Activated CD8-positive, alpha-beta memory T cell treated with anti-CD3 and anti-CD28 coated beads for 4 hours (primary cell): ENCODE results near the gene MEX3C.

ENCODE experiments used
- DNase-seq, 2 donors: peaks; one replicate each; pipeline ENCODE4 v3.0.0-alpha.2; 2020; ENCODE audit warnings: low read depth in 2 of 2

MEX3C gene

DNA sequence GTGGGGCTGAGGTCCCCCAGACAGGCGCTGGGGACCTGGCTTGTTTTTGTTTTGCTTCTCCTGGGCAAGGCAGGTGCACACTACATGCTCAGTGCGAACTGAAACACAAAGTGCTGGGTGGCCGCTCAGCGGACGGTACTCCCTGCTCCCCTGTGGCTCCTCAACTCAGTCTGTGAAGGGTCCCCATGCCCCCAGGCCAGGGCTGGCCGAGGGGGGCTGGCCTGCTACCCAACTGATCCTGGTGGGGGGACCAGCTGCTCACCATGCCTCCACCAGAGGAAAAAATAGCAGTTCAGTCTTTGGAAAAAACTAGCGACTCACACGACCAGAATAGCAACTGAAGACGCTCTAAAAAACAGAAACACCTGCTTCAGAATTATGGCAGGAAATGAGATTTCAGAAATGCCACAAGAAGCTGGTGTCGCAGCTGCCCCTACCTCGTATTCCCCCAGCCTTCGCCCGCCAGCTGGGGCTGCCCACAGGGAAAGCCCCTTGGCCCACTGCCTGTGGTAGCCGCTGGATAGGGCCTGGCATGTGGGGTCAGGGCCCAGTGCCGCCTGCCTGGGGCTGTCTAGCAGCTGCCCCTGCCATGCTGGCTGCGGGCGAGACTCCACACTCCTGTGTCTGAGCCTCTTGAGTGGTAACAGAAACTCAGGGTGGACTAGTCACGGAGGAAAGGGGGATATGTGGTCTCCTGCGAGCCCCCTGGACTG, 43.7 kb downstream of the MEX3C start:
- peak in 1 of 2 donors; percentile 19 for DNase-seq

GRCh38 chr18:51151568-51152511, 45.6 kb downstream of the MEX3C start:
- DNase-seq, result peak; percentile 74 to 77

DNA sequence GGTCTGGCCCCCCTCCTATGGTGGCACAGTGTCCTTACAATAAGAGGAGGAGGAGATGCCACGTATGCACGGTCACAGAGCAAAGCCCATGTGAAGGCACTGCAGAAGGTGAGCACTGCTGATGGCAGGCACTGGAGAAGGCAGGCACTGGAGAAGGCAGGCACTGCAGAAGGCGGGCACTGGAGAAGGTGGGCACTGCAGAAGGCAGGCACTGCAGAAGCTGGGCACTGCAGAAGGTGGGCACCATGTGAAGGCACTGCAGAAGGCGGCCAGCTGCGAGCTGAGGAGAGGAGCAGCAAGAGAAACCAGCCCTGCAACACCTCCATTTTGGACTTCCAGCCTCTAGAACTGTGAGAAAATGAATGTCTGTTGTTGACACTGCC, 46.3 kb downstream of the MEX3C start:
- no peak for DNase-seq

DNA sequence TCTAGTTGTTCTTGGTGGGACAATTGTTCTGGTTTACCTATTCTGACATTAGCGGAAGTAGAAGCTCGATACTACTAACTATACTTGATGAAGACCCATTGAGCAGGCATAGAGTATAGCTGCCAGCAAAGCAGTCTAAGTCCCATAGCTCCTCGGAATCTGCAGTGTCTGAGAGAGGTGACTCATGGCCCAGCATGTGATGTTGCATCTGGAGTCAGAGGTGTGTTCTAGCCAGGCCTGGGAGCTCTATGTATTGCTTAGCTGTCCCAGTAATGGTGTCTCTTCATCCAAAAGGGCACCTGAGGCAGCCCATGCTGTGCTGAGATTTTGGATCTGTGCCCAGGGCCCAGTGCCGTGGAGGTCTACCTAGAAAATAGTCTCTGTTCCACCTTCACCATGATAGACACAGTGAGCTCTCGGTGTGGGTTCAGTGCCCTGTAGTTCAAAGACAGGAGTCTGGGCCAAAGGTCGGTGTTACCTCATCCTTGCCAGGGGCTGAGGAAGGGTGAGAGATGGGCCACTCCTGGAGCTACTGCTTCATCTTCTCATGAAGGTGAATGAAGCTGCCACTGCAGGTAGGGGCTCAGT, 47.3 kb downstream of the MEX3C start:
- DNase-seq, result no peak

DNA sequence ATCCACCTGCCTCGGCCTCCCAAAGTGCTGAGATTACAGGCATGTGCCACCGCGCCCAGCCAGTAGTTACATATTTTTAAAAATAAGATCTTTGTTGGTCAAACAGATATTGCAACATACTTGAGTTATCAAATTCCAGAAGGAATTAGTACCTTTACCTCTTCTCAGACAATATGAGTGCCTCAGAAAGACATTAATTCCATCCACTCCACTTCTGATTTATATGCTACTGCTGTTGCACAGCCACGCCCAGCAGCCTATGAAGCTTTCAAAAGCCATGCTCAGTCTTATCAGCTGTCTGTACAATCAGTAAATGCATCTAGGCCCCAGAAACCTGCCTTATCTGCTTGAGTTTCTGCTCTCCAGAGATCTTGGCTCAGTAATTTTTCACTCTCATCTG, 47.8 kb downstream of the MEX3C start:
- DNase-seq, result no peak

- no peak for DNase-seq
Observed at GRCh38 chr18:51146909-51147308, 50.6 kb downstream of the MEX3C start.

GRCh38 chr18:51138936-51139335, 58.5 kb downstream of the MEX3C start:
- no peak for DNase-seq

DNA sequence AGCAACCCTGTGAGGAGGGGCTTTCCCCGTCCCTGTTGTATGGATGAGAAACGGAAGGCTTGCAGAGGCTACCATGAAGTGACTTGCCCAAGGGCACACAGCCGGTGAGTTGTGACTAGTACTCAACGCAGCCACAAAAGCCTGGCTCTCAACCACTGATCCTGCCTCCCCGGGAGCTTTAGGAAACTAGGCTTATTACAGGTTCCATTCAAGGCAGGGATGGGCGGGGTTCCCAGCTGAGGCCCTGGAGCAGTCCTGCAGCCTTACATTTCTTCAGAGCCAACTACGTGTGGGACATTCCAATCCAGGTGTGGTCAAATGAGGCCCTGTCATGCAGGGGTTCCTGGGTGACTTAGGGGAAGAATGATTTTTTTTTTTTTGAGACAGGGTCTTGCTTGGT, 59.6 kb downstream of the MEX3C start:
- no peak for DNase-seq

DNA sequence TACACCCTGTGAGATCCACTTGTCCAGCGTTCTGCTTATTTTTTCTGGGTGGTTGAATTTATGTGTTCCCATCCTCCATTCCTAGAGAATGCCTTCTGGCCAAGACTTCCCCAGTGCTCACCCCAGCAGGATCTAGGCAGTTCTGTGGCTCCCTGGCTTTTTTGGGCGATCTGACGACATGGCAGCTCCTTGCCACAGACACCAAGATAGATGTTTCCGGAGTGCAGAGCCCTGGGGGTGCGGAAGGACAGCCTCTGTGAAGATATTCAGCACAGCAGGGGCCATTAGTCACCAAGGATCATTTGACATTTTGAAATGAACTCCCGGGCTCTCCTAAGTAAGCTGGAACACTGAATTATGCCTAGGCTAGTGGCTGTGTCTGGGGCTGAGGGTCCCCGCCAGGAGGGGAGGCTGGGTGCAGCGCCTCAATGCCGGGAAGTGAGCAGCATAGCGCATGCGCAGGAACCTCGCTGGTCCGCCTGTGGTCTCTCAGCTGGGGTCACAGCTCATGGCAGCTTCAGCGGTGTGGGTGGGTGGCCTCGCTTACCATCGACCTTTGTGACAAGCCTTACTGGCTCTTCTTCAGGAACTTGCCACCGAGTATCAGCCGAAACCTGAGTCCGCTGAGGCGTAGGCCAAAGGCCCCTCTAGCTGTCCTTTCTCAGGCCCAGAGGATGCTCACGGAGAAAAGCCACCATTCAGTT, 60.3 kb downstream of the MEX3C start:
- DNase-seq, result no peak

- DNase-seq, result no peak
Observed at GRCh38 chr18:51135795-51136194, 61.7 kb downstream of the MEX3C start.

- DNase-seq, result no peak
Observed at GRCh38 chr18:51135364-51135763, 62.1 kb downstream of the MEX3C start.

GRCh38 chr18:51134721-51135120, 62.8 kb downstream of the MEX3C start:
- no peak for DNase-seq

DNA sequence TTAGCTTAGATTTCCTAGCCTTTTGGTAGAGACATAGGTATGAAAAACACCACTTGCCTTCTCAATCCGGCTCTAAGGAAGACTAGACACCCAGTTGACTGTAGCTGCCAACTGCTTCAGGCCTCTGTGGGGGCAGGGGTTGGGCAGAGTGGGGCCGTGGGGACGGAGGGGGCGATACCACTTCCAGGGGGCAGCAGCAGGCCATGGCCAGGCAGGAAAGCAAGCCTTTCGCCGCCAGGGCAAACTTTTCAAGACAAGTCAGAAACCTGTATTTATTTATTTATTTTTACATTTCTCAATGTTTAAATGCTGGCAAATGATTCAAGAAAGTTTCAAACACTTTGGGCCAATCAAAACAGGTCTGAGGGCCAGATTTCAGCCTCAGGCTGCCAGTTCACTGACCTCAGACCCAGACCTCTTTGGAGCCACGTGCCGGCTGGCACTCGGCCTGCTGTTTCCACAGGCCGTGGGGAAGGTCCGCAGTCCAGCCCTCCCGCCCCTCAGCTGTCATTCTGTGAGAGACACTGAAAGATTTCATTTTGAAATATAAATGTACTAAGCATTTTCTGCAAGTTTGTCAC, 63.8 kb downstream of the MEX3C start:
- DNase-seq, result no peak

GRCh38 chr18:51132256-51132935, 65.1 kb downstream of the MEX3C start:
- DNase-seq, result no peak

- no peak for DNase-seq
Observed at GRCh38 chr18:51128533-51128932, 68.9 kb downstream of the MEX3C start.

DNA sequence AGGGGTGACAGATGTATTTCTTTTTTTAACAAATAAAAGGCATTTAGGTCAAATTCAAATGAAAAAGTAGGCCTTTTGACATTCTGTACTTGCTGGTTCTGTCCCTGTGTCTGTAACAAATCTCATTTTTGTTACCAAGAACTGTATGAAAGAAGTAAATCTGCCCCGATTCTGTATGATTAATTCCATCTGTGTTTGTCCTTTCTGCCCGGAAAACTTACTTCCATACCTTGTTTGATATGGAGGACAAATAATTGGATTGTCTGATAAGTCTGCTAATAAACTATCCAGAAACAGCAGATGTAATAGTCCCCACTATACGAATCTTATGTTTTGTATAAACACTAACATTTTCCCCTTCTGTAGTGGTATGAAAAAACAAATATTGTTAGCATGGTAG, 69.8 kb downstream of the MEX3C start:
- no peak for DNase-seq

- DNase-seq, result no peak
Observed at GRCh38 chr18:51125976-51126375, 71.5 kb downstream of the MEX3C start.
